Pancreas (tissue), 10 donors: ENCODE measurements around the gene AP1S1. TPM values are rescaled to one million over a fixed set of nuclear protein-coding genes. Genes with fewer than 3 reads are reported as not detected.
A peak's percentile ranks its signal among the peaks of the same experiment; 100 is the strongest.
"Not testable (repeated sequence)": the region's sequence is repeated elsewhere in the genome, so short reads cannot be mapped to it uniquely, and the experiment has no call there.

Experiments used
- ATAC-seq, 4 donors: fragments of 200-7000 bp; cut with Tn5 transposase; one replicate each; pipeline versions ENCODE4 v1.8.0 to v1.9.1; 2020; ENCODE audit warnings: mild to moderate bottlenecking in 4 of 4, moderate library complexity in 4 of 4
- DNase-seq, 6 donors: peaks; one replicate each; pipeline ENCODE4 v3.0.0-alpha.2; 2020
- FAIRE-seq: peaks from 2 replicates; lab custom pipeline; 2012; peaks lifted over from hg19 to GRCh38; lab: Jason Lieb, UNC
- H3K27ac ChIP-seq, 4 donors: fragments of 200-600 bp; sonication (generic); 1 replicate in 3 of 4; 2 replicates in 1 of 4; pipeline versions ENCODE4 v1.5.0 to v1.8.0; 2020
- H3K27me3 ChIP-seq, 4 donors: fragments of 200-600 bp; one replicate each; pipeline ENCODE4 v1.8.0; 2021
- H3K36me3 ChIP-seq, 3 donors: fragments of 200-600 bp; sonication (generic) in 1 of 3; one replicate each; pipeline versions ENCODE4 v1.5.0 to v1.8.0; 2020 to 2021
- H3K4me1 ChIP-seq, 3 donors: fragments of 200-600 bp; one replicate each; pipeline ENCODE4 v1.8.0; 2021
- H3K4me3 ChIP-seq, 4 donors: fragments of 200-600 bp; sonication (generic) in 2 of 4; one replicate each; pipeline versions ENCODE4 v1.5.0 to v1.8.0; 2020 to 2021
- H3K9me3 ChIP-seq, 4 donors: fragments of 200-600 bp; one replicate each; pipeline ENCODE4 v1.8.0; 2021
- CTCF ChIP-seq, 4 donors: fragments of 200-600 bp; sonication (generic) in 3 of 4; IDR thresholded peaks; one replicate each; pipeline versions ENCODE4 v1.5.0 to v1.8.0; 2021; ENCODE audit warnings: antibody characterized with exemption in 4 of 4
- WGBS, 2 donors: extraction: QIAGEN DNeasy Blood & Tissue Kit; methylation state at CpG; one replicate each; pipeline ENCODE4 v1.1.7; 2013; 5-methylcytosine and 5-hydroxymethylcytosine counted together
- intact Hi-C, 3 donors: fragments of 100-400 bp; cut with DNase I; formaldehyde crosslinking; loops; one replicate each; pipeline versions ENCODE4 v1.11.1 to v1.14.2; 2022
- polyA plus RNA-seq, 2 donors: library from polyadenylated mRNA; stranded (reverse); fragments of 200-250 nt; gene quantifications; one replicate each; pipeline ENCODE4 v1.2.3, GENCODE V29; 2013
- total RNA-seq, 6 donors: library from RNA; stranded (reverse); fragmentation: NEBNext Ultra II Directional in 4 of 6; extraction: Animal tissue kit (Norgen Biotek cat#: 25700) in 4 of 6; gene quantifications; one replicate each; pipeline versions ENCODE4 v1.2.1 to v1.2.4, GENCODE V29; 2021 to 2023
- donor health status: healthy with polysubstance abuse.
- donor health status: DM: no; HTN: no; CAD: no; lungs with moderate emphysema.
- donor health status: DM: no; HTN: no; CAD: no.
- donor health status: control.
- donor health status: control.
- donor health status: Bipolar disorder and iron deficiency.
- donor health status: DM: yes; HTN: yes; CAD: no.
- donor health status: DM: no; HTN: no; CAD: no.
- donor health status: DM: no; HTN: no; CAD: no.
- donor health status: DM: yes; HTN: yes; CAD: no.

The AP1S1 gene
- total RNA-seq (10 to 100 TPM; 12.0 to 23.1 (median 15.6) TPM), polyA plus RNA-seq (10 to 100 TPM; 30.4 to 34.7 TPM)

- Histone ChIP-seq H3K4me3 (peak within 1 kb of the TSS; percentile 63 to 95 (median 74)), H3K4me1 (no peaks in the 10 kb centered on the region), H3K9me3 (no peaks in the 10 kb centered on the region), H3K27ac (no peak within 1 kb of the TSS), H3K36me3 (peaks cover 0 to 1% (median 0%) of the 10 kb centered on the region in 3 donors), H3K27me3 (no peaks in the 10 kb centered on the region)
- DNase-seq = peak; percentile 95 to 98 (median 96)
- no peak for TF ChIP-seq CTCF (IDR thresholded peaks at IDR 0.05)
- peak; percentile 98 to 99 (median 98) for ATAC-seq
- WGBS, 2 donors = 2 to 3% methylated on average over 39 to 50 of the region's 51 CpGs
- no peak for FAIRE-seq
- intact Hi-C loops = no loop called here
Measured at GRCh38 chr7:101153969-101154692, at the start of gene AP1S1. TSS of gene AP1S1 (plus strand) at chr7:101154476. CDS start at chr7:101154515, 39 bp downstream.

GRCh38 chr7:101104799-101105198 lies 49.5 kb upstream of the AP1S1 start:
- no peaks in the 10 kb centered on the region for H3K27me3 ChIP-seq
- no peaks in the 10 kb centered on the region for H3K36me3 ChIP-seq
- H3K9me3 ChIP-seq = no peaks in the 10 kb centered on the region
- no peak overlapping the region for H3K4me3 ChIP-seq
- FAIRE-seq (no peak), ATAC-seq (no peak), DNase-seq (no peak)
- intact Hi-C loops = no loop called here
- 58 to 71% methylated on average over 3 of the region's 3 CpGs for WGBS, 2 donors
- no peak for TF ChIP-seq CTCF (IDR thresholded peaks at IDR 0.05)
- peaks cover 0 to 3% (median 0%) of the 10 kb centered on the region in 3 donors for H3K4me1 ChIP-seq
- no peak overlapping the region for H3K27ac ChIP-seq

GRCh38 chr7:101105248-101105647 lies 49.0 kb upstream of the AP1S1 start:
- intact Hi-C loops, H3K27me3 ChIP-seq: not testable (repeated sequence)

GRCh38 chr7:101106386-101106785 lies 47.9 kb upstream of the AP1S1 start:
- intact Hi-C loops = no loop called here
- no peak overlapping the region for H3K4me3 ChIP-seq
- no peaks in the 10 kb centered on the region for H3K27me3 ChIP-seq
- H3K9me3 ChIP-seq = no peaks in the 10 kb centered on the region
- no peak overlapping the region for H3K27ac ChIP-seq
- DNase-seq = no peak
- ATAC-seq = no peak
- TF ChIP-seq CTCF (IDR thresholded peaks at IDR 0.05) = no peak
- no peak for FAIRE-seq
- WGBS, 2 donors = 77 to 78% methylated on average over 7 of the region's 7 CpGs
- no peaks in the 10 kb centered on the region for H3K36me3 ChIP-seq
- H3K4me1 ChIP-seq = no peaks in the 10 kb centered on the region

More at GRCh38 chr7:101105248-101105647, 49.0 kb upstream of the AP1S1 start:
- H3K27ac ChIP-seq, H3K4me3 ChIP-seq, H3K4me1 ChIP-seq, FAIRE-seq, H3K9me3 ChIP-seq, DNase-seq, ATAC-seq, H3K36me3 ChIP-seq: not testable (repeated sequence)
- WGBS, 2 donors = 60 to 61% methylated on average over 5 of the region's 5 CpGs

- Histone ChIP-seq H3K36me3 (no peaks in the 10 kb centered on the region), H3K4me3 (no peak overlapping the region), H3K4me1 (no peaks in the 10 kb centered on the region), H3K27me3 (no peaks in the 10 kb centered on the region), H3K9me3 (no peaks in the 10 kb centered on the region), H3K27ac (no peak overlapping the region)
- DNase-seq (no peak), ATAC-seq (peak in 3 of 4 donors; percentile 21 to 47 (median 31)), FAIRE-seq (no peak)
- no peak for TF ChIP-seq CTCF (IDR thresholded peaks at IDR 0.05)
- WGBS, 2 donors = 55 to 65% methylated on average over 16 of the region's 16 CpGs
- intact Hi-C loops = no loop called here
Measured at GRCh38 chr7:101108330-101108857, 45.9 kb upstream of the AP1S1 start.
